Tibial artery (tissue), 4 donors: ENCODE results near the gene TEX264.

Experiments
- DNase-seq, 2 donors: peaks; one replicate each; pipeline ENCODE4 v3.0.0-alpha.2; 2019
- H3K27ac ChIP-seq, 2 donors: fragments of 200-600 bp; sonication (generic) in 1 of 2; 1 replicate in 1 of 2; 2 replicates in 1 of 2; pipeline ENCODE4 v1.5.1; 2018 to 2019; ENCODE audit warnings: mild to moderate bottlenecking in 1 of 2
- H3K27me3 ChIP-seq, 2 donors: fragments of 200-600 bp; sonication (generic) in 1 of 2; one replicate each; pipeline versions ENCODE4 v1.5.1 to v1.6.0; 2016 to 2019
- H3K36me3 ChIP-seq, 3 donors: fragments of 200-600 bp; sonication (generic) in 2 of 3; one replicate each; pipeline ENCODE4 v1.5.1; 2016 to 2019; ENCODE audit warnings: mild to moderate bottlenecking in 2 of 3
- H3K4me1 ChIP-seq, 4 donors: fragments of 200-600 bp; sonication (generic) in 2 of 4; 1 replicate in 3 of 4; 2 replicates in 1 of 4; pipeline ENCODE4 v1.5.1; 2016 to 2019
- H3K4me3 ChIP-seq, 2 donors: fragments of 200-600 bp; sonication (generic) in 1 of 2; 1 replicate in 1 of 2; 2 replicates in 1 of 2; pipeline ENCODE4 v1.5.1; 2018 to 2019; ENCODE audit warnings: mild to moderate bottlenecking in 2 of 2
- H3K9me3 ChIP-seq, 3 donors: fragments of 200-600 bp; sonication (generic) in 1 of 3; one replicate each; pipeline ENCODE4 v1.5.1; 2016 to 2019
- intact Hi-C: fragments of 100-400 bp; cut with DNase I; formaldehyde crosslinking; loops from one replicate; pipeline ENCODE4 v1.15.0; 2023; ENCODE audit warnings: low total_unique reads
- TF ChIP-seq, protein P1 (sequence below), 2 experiments: fragments of 200-600 bp in 1 of 2; fragments of 450-650 bp in 1 of 2; IDR thresholded peaks; one replicate each; pipeline ENCODE4 v1.5.1; 2017 to 2019; ENCODE audit warnings: antibody characterized with exemption in 2 of 2, mild to moderate bottlenecking in 1 of 2, moderate library complexity in 1 of 2

Gene TEX264

DNA sequence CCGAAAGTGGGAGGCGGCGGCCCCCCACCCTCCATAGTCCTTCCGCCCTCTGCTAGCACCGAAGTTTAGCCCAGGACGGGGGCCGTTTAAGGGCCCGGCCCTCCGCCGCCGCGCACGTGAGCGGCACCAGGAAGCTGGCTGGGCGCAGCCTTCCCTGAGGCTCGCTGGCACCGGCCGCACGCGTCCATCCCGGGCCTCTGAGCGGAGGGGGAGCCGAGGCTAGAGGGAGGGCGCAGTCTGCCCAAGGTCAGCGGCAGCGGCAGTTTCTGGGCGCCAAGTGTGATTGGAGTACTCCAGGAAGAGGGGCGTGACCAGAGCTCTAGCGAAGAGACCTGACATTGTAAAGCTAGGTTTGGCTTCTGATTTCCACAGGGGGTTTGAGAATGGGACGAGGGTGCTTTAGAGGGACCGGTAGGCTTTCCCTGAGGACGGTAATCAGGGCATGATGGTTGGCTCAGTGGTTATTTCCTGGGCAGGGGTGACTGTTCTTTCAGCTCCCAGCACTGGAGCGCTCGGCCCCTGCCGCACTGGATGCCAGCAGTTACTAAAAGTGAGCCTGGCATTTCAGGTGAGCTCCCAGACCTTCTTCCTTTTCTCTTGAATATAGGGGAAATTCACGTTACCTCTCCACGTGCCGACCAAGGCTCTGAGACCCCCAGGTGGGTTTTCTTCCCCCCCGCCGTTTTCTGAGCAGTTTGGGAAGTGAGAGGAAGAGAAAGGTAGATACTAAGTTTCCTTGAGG is 853 bp downstream of the TEX264 start:
- peak; percentile 57 to 85 for DNase-seq
- peaks cover 0 to 29% (median 0%) of the 10 kb centered on the region in 3 donors for H3K36me3 ChIP-seq
- peak overlapping the region; percentile 89 to 98 for H3K4me3 ChIP-seq
- H3K9me3 ChIP-seq = no peaks in the 10 kb centered on the region
- H3K27me3 ChIP-seq = no peaks in the 10 kb centered on the region
- intact Hi-C loops = loop anchor here (1.0 to 10.0 kb wide), 2 partner anchors 170 to 277 kb away; partner anchors contain the start of gene RBM15B
- TF ChIP-seq, protein P1, sequence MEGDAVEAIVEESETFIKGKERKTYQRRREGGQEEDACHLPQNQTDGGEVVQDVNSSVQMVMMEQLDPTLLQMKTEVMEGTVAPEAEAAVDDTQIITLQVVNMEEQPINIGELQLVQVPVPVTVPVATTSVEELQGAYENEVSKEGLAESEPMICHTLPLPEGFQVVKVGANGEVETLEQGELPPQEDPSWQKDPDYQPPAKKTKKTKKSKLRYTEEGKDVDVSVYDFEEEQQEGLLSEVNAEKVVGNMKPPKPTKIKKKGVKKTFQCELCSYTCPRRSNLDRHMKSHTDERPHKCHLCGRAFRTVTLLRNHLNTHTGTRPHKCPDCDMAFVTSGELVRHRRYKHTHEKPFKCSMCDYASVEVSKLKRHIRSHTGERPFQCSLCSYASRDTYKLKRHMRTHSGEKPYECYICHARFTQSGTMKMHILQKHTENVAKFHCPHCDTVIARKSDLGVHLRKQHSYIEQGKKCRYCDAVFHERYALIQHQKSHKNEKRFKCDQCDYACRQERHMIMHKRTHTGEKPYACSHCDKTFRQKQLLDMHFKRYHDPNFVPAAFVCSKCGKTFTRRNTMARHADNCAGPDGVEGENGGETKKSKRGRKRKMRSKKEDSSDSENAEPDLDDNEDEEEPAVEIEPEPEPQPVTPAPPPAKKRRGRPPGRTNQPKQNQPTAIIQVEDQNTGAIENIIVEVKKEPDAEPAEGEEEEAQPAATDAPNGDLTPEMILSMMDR (IDR thresholded peaks at IDR 0.05) = no peak
- H3K27ac ChIP-seq = peak overlapping the region; percentile 88 to 96
- H3K4me1 ChIP-seq = peaks cover 0 to 55% (median 21%) of the 10 kb centered on the region in 4 donors

DNA sequence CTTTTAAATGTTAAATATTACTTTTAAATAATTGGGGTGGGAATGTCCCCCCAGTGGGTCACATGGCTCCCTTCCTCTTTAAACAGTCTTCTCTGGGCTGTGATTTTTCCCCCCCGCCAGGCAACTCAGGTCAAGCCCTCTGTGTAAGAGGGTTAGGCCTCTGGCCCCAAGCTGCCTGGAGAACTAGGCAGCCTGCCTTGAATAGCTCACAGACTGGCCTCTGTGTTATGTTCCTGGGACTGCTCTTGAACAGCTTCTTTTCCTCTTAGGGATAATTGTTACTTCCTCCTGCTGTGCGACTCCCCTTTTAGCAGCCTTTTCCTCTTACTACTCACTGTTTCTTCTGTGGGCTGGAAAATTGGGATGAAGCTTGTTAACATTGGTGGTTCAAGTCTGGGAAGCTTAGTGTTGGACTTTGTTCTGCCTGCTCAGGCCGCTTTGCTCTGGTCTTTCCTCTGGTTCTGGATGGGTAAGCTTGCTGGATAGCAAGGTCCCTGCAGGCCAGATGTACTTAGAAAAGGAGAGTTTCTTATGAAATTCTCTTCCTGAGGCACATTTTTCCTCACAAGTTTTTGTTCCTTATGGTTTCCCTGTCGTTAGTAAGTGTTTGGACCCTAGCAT is 2.2 kb downstream of the TEX264 start:
- intact Hi-C loops = loop anchor here (10.0 kb wide), 1 partner anchor 278 kb away; the partner anchor contains the start of gene RBM15B
- H3K4me3 ChIP-seq = no peak overlapping the region
- DNase-seq = peak in 1 of 2 donors; percentile 46
- no peaks in the 10 kb centered on the region for H3K27me3 ChIP-seq
- no peak overlapping the region for H3K27ac ChIP-seq
- H3K9me3 ChIP-seq = no peaks in the 10 kb centered on the region
- peaks cover 0 to 41% (median 7%) of the 10 kb centered on the region in 3 donors for H3K36me3 ChIP-seq
- TF ChIP-seq, protein P1 (IDR thresholded peaks at IDR 0.05) = no peak
- H3K4me1 ChIP-seq = peaks cover 0 to 55% (median 21%) of the 10 kb centered on the region in 4 donors

DNA sequence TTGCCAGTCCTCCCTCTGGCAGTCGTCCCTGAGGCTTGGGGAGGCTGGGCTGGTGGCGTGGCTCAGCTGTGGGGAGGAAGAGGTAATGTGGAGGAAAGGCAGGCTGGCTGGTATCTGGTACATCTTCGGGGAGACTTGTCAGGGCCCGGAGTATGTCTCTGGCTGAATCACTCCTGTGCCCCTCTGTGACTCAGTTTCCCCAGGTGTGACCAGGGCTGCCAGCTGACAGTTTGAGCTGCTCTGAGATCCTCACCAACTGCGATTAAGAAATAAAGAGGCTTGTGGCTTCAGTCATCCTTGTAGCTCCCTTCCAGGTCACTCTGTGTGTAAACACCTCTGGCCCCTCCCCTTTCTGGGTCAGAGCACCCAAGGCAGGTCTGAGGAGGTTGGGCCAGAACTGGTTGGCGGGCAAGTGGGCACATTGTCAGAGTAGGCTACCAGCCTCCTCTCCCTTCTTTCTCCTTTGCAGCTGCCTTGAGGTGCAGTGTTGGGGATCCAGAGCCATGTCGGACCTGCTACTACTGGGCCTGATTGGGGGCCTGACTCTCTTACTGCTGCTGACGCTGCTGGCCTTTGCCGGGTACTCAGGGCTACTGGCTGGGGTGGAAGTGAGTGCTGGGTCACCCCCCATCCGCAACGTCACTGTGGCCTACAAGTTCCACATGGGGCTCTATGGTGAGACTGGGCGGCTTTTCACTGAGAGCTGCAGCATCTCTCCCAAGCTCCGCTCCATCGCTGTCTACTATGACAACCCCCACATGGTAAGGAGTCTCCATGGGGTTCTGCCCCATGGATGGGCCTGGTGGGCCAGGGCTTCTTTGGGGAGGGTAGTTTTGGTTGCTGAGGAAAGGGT is 3.0 kb downstream of the TEX264 start:
- intact Hi-C loops = loop anchor here (10.0 kb wide), 1 partner anchor 279 kb away; the partner anchor contains the start of gene RBM15B
- DNase-seq = peak in 1 of 2 donors; percentile 51

DNA sequence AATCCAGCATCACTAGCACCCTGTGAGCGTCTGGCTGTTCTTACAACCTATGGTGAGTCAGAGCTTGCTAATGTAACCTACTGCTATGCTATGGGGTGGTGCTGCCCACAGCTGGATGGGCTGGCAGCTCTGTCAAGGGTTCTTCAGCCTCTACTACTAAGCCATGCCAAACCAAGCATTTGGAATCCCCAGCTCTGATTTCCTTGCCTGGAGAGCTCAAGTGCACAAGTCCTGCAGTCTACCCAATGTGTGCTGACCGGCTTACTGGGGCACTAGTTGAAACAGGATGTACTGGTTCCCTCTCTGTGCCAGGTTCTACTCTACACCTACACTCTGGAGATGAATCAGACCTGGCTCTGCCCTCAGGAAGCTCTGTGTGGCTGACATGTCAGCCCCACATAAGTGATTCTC is 4.2 kb downstream of the TEX264 start:
- peak in 1 of 2 donors; percentile 21 for DNase-seq
- no peaks in the 10 kb centered on the region for H3K9me3 ChIP-seq
- intact Hi-C loops = loop anchor here (10.0 kb wide), 1 partner anchor 280 kb away; the partner anchor contains the start of gene RBM15B
- H3K27me3 ChIP-seq = no peaks in the 10 kb centered on the region
- H3K36me3 ChIP-seq = peaks cover 0 to 60% (median 14%) of the 10 kb centered on the region in 3 donors
- TF ChIP-seq, protein P1 (IDR thresholded peaks at IDR 0.05) = no peak
- H3K4me3 ChIP-seq = no peak overlapping the region
- no peak overlapping the region for H3K27ac ChIP-seq
- peaks cover 0 to 43% (median 20%) of the 10 kb centered on the region in 4 donors for H3K4me1 ChIP-seq

More for the DNA sequence above, 3.0 kb downstream of the TEX264 start:
- Histone ChIP-seq H3K4me3 (no peak overlapping the region), H3K36me3 (peaks cover 0 to 49% (median 7%) of the 10 kb centered on the region in 3 donors), H3K4me1 (peaks cover 0 to 52% (median 21%) of the 10 kb centered on the region in 4 donors), H3K9me3 (no peaks in the 10 kb centered on the region), H3K27ac (no peak overlapping the region), H3K27me3 (no peaks in the 10 kb centered on the region)
- TF ChIP-seq, protein P1 (IDR thresholded peaks at IDR 0.05) = no peak

DNA sequence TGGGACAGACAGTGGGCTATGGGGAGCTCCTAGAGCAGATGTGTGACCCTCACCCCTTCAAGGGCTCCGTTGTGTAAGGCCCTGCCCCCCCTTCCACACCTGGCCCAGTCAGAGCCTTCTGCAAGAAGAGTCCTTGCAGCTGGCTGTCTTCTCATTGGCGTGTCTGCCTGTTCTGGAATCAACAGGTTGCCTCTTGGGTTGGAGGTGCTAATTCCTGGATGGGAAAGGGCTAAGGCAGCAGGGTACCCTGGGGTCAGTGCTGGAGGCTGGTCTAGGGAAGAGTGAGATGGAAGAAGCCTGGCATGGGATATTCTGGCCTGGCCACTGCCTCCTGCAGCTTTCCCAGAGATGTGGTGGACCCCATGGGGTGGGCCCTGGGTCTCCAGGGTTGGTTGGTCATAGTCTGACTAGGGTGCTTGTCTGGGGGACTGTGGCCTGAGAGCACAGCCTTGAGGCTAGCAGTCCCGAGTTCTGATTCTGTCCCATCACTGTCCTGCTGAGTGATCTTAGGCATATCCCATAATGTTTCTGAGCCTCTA is 5.1 kb downstream of the TEX264 start:
- intact Hi-C loops = loop anchor here (10.0 kb wide), 1 partner anchor 281 kb away; the partner anchor contains the start of gene RBM15B
- Histone ChIP-seq H3K27me3 (no peaks in the 10 kb centered on the region), H3K36me3 (peaks cover 0 to 68% (median 14%) of the 10 kb centered on the region in 3 donors), H3K4me3 (no peak overlapping the region), H3K27ac (no peak overlapping the region), H3K9me3 (no peaks in the 10 kb centered on the region), H3K4me1 (peaks cover 0 to 46% (median 16%) of the 10 kb centered on the region in 4 donors)
- DNase-seq = no peak
- TF ChIP-seq, protein P1 (IDR thresholded peaks at IDR 0.05) = no peak
